Keratinocyte (primary cell): ENCODE results near the gene SLC38A7. TPM values are rescaled to one million over a fixed set of nuclear protein-coding genes. Genes with fewer than 3 reads are reported as not detected.
A peak's percentile ranks its signal among the peaks of the same experiment; 100 is the strongest.
"Not testable (repeated sequence)": the region's sequence is repeated elsewhere in the genome, so short reads cannot be mapped to it uniquely, and the experiment has no call there.

Experiments
- DNase-seq: peaks from one replicate; pipeline ENCODE4 v3.0.0-alpha.2; 2011; ENCODE audit warnings: low read depth, missing footprints, low spot score
- FAIRE-seq: peaks from 2 replicates; lab custom pipeline; 2011; peaks lifted over from hg19 to GRCh38; lab: Jason Lieb, UNC
- H2AFZ ChIP-seq: 2 replicates; pipeline ENCODE4 v1.6.0; 2012; ENCODE audit warnings: low read length, control low read depth, inconsistent platforms; ENCODE audit not compliant: control insufficient read depth
- H3K27ac ChIP-seq: 2 replicates; pipeline ENCODE4 v1.5.1; 2011; ENCODE audit warnings: low read length; ENCODE audit not compliant: control insufficient read depth, insufficient read depth
- H3K27me3 ChIP-seq: 3 replicates; pipeline ENCODE4 v1.6.0; 2011; ENCODE audit warnings: low read length; ENCODE audit not compliant: control insufficient read depth, insufficient read depth; ENCODE audit errors: extremely low read depth
- H3K36me3 ChIP-seq, 2 experiments: 2 replicates in 1 of 2; 3 replicates in 1 of 2; pipeline ENCODE4 v1.5.1; 2011; ENCODE audit warnings: low read length in 2 of 2, mild to moderate bottlenecking in 1 of 2; ENCODE audit not compliant: control insufficient read depth in 2 of 2, insufficient read depth in 2 of 2; ENCODE audit errors: extremely low read depth in 1 of 2
- H3K4me1 ChIP-seq: 3 replicates; pipeline ENCODE4 v1.5.1; 2011; ENCODE audit warnings: low read length; ENCODE audit not compliant: control insufficient read depth, insufficient read depth; ENCODE audit errors: extremely low read depth
- H3K4me2 ChIP-seq: 3 replicates; pipeline ENCODE4 v1.6.0; 2011; ENCODE audit warnings: low read depth, low read length; ENCODE audit not compliant: control insufficient read depth, insufficient read depth; ENCODE audit errors: extremely low read depth
- H3K4me3 ChIP-seq, 3 experiments: fragments of 200-600 bp in 1 of 3; sonication (generic) in 1 of 3; 2 replicates in 2 of 3; 3 replicates in 1 of 3; pipeline ENCODE4 v1.5.1; 2011 to 2016; ENCODE audit warnings: low read length in 3 of 3, mild to moderate bottlenecking in 3 of 3, control low read depth in 2 of 3, inconsistent platforms in 1 of 3, low read depth in 1 of 3, mixed read lengths in 1 of 3, mixed run types in 1 of 3, moderate library complexity in 1 of 3; ENCODE audit not compliant: control insufficient read depth in 2 of 3, insufficient read depth in 2 of 3; ENCODE audit errors: extremely low read depth in 1 of 3
- H3K79me2 ChIP-seq: 2 replicates; pipeline ENCODE4 v1.6.0; 2012; ENCODE audit warnings: low read length; ENCODE audit not compliant: control insufficient read depth, insufficient read depth
- H3K9ac ChIP-seq: 3 replicates; pipeline ENCODE4 v1.6.0; 2011; ENCODE audit warnings: low read length; ENCODE audit not compliant: control insufficient read depth, insufficient read depth; ENCODE audit errors: extremely low read depth
- H3K9me1 ChIP-seq: 3 replicates; pipeline ENCODE4 v1.6.0; 2011; ENCODE audit warnings: low read length; ENCODE audit not compliant: control insufficient read depth, insufficient read depth; ENCODE audit errors: extremely low read depth
- H3K9me3 ChIP-seq: 2 replicates; pipeline ENCODE4 v1.5.1; 2012; ENCODE audit warnings: low read depth, low read length; ENCODE audit not compliant: control insufficient read depth
- H4K20me1 ChIP-seq: 3 replicates; pipeline ENCODE4 v1.6.0; 2011; ENCODE audit warnings: low read length; ENCODE audit not compliant: control insufficient read depth, insufficient read depth; ENCODE audit errors: extremely low read depth
- EZH2 ChIP-seq: IDR thresholded peaks from one replicate; pipeline ENCODE4 v1.6.1; 2012; ENCODE audit warnings: inconsistent platforms, mild to moderate bottlenecking, low read length, moderate library complexity
- dilution Hi-C: fragments of 300-500 bp; cut with MboI; formaldehyde crosslinking; loops from one replicate; pipeline ENCODE4 v1.7.0; 2020; ENCODE audit warnings: low sequenced_read_pairs; ENCODE audit not compliant: extremely low pct_ligation_motif_present
- polyA plus RNA-seq, 5 experiments: library from polyadenylated mRNA; depleted of rRNA in 3 of 5; stranded (reverse) in 3 of 5; stranded (forward) in 1 of 5; unstranded in 1 of 5; fragments of >200 nt; gene quantifications; 1 replicate in 1 of 5; 2 replicates in 3 of 5; 3 replicates in 1 of 5; pipeline versions ENCODE4 v1.2.1 to v1.2.3, GENCODE V29; 2011 to 2012; ENCODE audit warnings: missing spikeins in 2 of 5, low read depth in 1 of 5, low replicate concordance in 1 of 5
- TF ChIP-seq, protein P1 (sequence below), 3 experiments: IDR thresholded peaks in 1 of 3; conservative IDR thresholded peaks in 1 of 3; optimal IDR thresholded peaks in 1 of 3; 2 replicates in 2 of 3; 3 replicates in 1 of 3; pipeline versions ENCODE3 to v1.5.1; 2011; ENCODE audit warnings: low read length in 3 of 3, mild to moderate bottlenecking in 3 of 3, moderate library complexity in 2 of 3, control low read depth in 1 of 3, inconsistent platforms in 1 of 3; ENCODE audit not compliant: insufficient read depth in 2 of 3; ENCODE audit errors: extremely low read depth in 1 of 3

SLC38A7 gene
- polyA plus RNA-seq, 1 donor (not counting 4 experiments of a cell fraction or from before 2014, with no cell fraction given), result 11.2 TPM

DNA sequence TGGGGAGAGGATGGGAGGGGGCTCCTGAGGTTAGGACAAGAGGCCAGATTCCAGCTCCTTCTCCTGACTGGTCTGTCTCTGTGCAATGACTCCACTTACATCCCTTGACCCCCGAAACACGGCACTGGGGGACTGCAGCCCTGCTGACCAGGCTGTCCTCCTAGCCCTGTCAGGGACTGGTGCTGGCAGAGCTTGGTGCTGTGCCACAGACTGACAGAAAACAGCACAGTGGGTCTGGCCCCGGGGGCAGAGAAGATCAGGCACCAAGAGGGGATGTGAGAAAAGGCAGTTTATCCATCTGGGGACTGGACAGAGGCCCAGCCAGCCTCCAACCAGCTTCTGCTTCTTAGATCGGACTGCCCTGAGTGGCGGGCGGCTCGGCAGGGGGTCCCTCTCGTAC is 19.4 kb downstream of the SLC38A7 start:
- no peaks in the 10 kb centered on the region for H4K20me1 ChIP-seq
- no peak overlapping the region for H3K9ac ChIP-seq
- H3K4me1 ChIP-seq, result no peaks in the 10 kb centered on the region
- no peaks in the 10 kb centered on the region for H3K9me1 ChIP-seq
- no peaks in the 10 kb centered on the region for H3K27me3 ChIP-seq
- TF ChIP-seq, protein P1, sequence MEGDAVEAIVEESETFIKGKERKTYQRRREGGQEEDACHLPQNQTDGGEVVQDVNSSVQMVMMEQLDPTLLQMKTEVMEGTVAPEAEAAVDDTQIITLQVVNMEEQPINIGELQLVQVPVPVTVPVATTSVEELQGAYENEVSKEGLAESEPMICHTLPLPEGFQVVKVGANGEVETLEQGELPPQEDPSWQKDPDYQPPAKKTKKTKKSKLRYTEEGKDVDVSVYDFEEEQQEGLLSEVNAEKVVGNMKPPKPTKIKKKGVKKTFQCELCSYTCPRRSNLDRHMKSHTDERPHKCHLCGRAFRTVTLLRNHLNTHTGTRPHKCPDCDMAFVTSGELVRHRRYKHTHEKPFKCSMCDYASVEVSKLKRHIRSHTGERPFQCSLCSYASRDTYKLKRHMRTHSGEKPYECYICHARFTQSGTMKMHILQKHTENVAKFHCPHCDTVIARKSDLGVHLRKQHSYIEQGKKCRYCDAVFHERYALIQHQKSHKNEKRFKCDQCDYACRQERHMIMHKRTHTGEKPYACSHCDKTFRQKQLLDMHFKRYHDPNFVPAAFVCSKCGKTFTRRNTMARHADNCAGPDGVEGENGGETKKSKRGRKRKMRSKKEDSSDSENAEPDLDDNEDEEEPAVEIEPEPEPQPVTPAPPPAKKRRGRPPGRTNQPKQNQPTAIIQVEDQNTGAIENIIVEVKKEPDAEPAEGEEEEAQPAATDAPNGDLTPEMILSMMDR (optimal IDR thresholded peaks at IDR 0.05 in 1 of 3, IDR thresholded peaks at IDR 0.05 in 1 of 3, conservative IDR thresholded peaks at IDR 0.05 in 1 of 3; ENCODE audit: extremely low read depth in 1 of 3, insufficient read depth in 2 of 3, low read length in 3 of 3), result no peak
- no peak for TF ChIP-seq EZH2
- H3K4me3 ChIP-seq, result no peak overlapping the region
- H2AFZ ChIP-seq, result no peak overlapping the region
- FAIRE-seq (no peak), DNase-seq (no peak)
- H3K27ac ChIP-seq, result no peak overlapping the region
- H3K36me3 ChIP-seq, result peaks cover 0 to 4% of the 10 kb centered on the region in 2 experiments
- H3K79me2 ChIP-seq, result no peaks in the 10 kb centered on the region
- no peaks in the 10 kb centered on the region for H3K9me3 ChIP-seq
- dilution Hi-C loops, result no loop called here
- H3K4me2 ChIP-seq, result no peak overlapping the region

GRCh38 chr16:58661199-58661830 is 23.3 kb downstream of the SLC38A7 start:
- Histone ChIP-seq H3K4me1 (no peaks in the 10 kb centered on the region), H3K36me3 (no peaks in the 10 kb centered on the region), H3K9ac (no peak overlapping the region), H3K4me3 (no peak overlapping the region), H3K9me1 (no peaks in the 10 kb centered on the region), H4K20me1 (no peaks in the 10 kb centered on the region), H3K27me3 (no peaks in the 10 kb centered on the region), H2AFZ (no peak overlapping the region), H3K9me3 (no peaks in the 10 kb centered on the region), H3K4me2 (no peak overlapping the region), H3K79me2 (no peaks in the 10 kb centered on the region), H3K27ac (no peak overlapping the region)
- no peak for TF ChIP-seq EZH2
- TF ChIP-seq, protein P1 (optimal IDR thresholded peaks at IDR 0.05 in 1 of 3, IDR thresholded peaks at IDR 0.05 in 1 of 3, conservative IDR thresholded peaks at IDR 0.05 in 1 of 3; ENCODE audit: extremely low read depth in 1 of 3, insufficient read depth in 2 of 3, low read length in 3 of 3), result peak; percentile 59 to 73 (median 68)
- FAIRE-seq (peak; percentile 71), DNase-seq (no peak)
- dilution Hi-C loops, result no loop called here

GRCh38 chr16:58659911-58660310 is 24.7 kb downstream of the SLC38A7 start:
- H3K4me1 ChIP-seq, H2AFZ ChIP-seq, H3K4me2 ChIP-seq, H3K79me2 ChIP-seq, H3K4me3 ChIP-seq, H3K9me1 ChIP-seq, H3K9me3 ChIP-seq, H3K27me3 ChIP-seq, FAIRE-seq, H3K27ac ChIP-seq, H3K9ac ChIP-seq, DNase-seq, dilution Hi-C loops, H4K20me1 ChIP-seq, H3K36me3 ChIP-seq: not testable (repeated sequence)
